T-helper 2 cell treated with Interferon-gamma antibody and Interleukin-4, amounts not matched to agents 100 ng/mL and 5 ng/mL, for 36 hours (primary cell): ENCODE data around the gene ARHGAP11B. TPM values are rescaled to one million over a fixed set of nuclear protein-coding genes. Genes with fewer than 3 reads are reported as not detected.

Source experiments
- total RNA-seq: library from RNA; stranded (reverse); gene quantifications from 2 replicates; pipeline ENCODE4 v1.2.3, GENCODE V29; 2022

Gene ARHGAP11B

Other genes with a start within 250 kb of the ARHGAP11B start
- 2.3 TPM in 1 of 2 replicates, not detected in the other for gene CHRFAM7A, start 232.6 kb upstream of the ARHGAP11B start, total RNA-seq
- gene GOLGA8R, start 211.9 kb upstream of the ARHGAP11B start, total RNA-seq = 9.1 and 10.2 TPM in 2 replicates
- 3.0 and 8.8 TPM in 2 replicates for gene GOLGA8Q, start 74.1 kb upstream of the ARHGAP11B start, total RNA-seq
- gene GOLGA8H, start 22.1 kb upstream of the ARHGAP11B start, total RNA-seq = 0.16 TPM in 1 of 2 replicates, not detected in the other